DMS114 treated with DMSO at 0.1 percent for 48 hours (cell line): ENCODE results near the gene NMBR.
"Not testable (repeated sequence)": the region's sequence is repeated elsewhere in the genome, so short reads cannot be mapped to it uniquely, and the experiment has no call there.

ENCODE experiments used
- DNase-seq: peaks from one replicate; lab custom pipeline; 2025; ENCODE audit not compliant: unreplicated experiment; lab: John Stamatoyannopoulos, UW

The NMBR gene

DNA sequence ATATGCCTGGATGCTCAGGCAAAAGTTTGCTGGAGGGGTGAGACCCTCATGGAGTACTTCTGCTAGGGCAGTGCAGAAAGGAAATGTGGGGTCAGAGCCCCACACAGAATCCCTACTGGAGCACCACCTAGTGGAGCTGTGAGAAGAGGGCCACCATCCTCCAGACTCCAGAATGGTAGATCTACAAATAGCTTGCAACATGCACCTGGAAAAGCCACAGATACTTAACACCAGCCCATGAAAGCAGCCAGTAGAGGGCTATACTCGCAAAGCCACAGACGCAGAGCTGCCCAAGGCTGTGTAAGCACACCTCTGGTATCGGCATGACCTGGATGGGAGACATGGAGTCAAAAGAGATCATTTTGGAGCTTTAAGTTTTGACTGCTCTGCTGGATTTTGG lies 74.9 kb downstream of the NMBR start:
- DNase-seq = no peak

- DNase-seq = no peak
Measured at GRCh38 chr6:142068416-142068815, 78.5 kb downstream of the NMBR start.

DNA sequence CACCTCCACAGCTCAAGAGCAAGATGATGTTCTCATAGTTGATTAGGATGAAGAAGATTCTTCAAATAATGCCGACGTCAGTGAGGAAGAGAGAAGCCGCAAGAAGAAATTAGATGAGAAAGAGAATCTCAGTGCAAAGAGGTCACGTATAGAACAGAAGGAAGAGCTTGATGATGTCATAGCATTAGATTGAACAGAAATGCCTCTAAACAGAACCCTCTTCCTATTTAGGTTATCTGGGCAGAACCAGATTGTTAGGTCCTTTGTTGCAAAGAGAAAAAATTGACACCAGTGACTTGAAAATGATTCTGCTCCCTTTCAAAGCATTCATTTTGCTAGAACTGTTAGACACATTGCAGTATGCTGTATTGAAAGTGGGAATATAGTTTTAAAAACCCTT lies 84.1 kb downstream of the NMBR start:
- not testable (repeated sequence) for DNase-seq

DNA sequence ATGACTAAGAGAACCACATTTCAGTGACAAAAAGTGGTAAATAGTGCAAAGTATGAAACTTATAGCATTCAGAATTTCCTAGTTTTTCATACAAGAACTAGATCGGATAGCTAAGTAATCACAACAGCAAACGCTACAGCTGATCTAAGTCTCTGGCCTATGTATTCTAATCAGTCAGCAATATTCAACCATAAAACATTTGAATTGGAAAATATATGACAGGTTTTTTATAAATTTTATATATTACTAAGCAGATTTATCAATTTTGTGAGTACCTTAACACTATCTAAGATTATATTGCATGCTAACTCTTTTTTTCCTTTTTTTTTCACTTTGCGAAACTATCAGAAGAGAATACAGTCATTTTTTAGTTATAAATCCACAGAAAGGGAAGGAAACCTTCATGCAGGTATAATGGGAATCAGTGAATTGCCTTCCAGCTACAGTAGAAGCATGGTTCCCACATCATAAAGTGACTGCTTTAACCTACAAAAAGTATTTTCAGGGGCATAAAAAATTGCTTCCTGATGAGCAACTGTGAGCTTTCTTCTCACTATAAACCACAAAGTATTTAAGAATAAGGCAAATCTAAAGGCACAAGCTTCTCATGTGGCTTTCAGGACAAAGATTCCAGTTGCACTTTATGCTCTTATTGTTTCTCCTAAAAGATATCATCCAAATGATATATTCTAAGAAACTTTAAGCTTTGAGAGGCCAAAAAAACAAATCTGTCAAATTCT lies 88.2 kb downstream of the NMBR start:
- DNase-seq = no peak

- no peak for DNase-seq
Measured at GRCh38 chr6:142055219-142055618, 91.7 kb downstream of the NMBR start.

- DNase-seq = no peak
Measured at GRCh38 chr6:142051404-142051803, 95.5 kb downstream of the NMBR start.

DNA sequence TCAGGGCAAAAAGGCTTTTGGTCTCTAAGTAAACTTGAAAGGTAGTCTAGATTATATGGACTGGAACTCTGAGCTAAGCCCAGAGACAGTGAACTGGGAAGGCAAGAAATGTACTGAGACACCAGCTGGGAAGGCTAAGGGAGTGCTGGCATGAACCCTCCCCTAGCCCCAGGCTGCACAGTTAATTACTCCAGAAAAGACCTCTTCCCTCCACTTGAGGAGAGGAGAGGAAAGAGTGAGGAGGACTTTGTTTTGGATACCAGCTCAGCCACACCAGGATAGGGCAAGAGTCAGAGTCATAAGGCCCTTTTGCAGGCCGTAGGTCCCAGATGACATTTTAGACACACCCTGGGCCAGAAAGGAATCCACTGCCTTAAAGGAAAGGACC lies 98.3 kb downstream of the NMBR start:
- DNase-seq = no peak

DNA sequence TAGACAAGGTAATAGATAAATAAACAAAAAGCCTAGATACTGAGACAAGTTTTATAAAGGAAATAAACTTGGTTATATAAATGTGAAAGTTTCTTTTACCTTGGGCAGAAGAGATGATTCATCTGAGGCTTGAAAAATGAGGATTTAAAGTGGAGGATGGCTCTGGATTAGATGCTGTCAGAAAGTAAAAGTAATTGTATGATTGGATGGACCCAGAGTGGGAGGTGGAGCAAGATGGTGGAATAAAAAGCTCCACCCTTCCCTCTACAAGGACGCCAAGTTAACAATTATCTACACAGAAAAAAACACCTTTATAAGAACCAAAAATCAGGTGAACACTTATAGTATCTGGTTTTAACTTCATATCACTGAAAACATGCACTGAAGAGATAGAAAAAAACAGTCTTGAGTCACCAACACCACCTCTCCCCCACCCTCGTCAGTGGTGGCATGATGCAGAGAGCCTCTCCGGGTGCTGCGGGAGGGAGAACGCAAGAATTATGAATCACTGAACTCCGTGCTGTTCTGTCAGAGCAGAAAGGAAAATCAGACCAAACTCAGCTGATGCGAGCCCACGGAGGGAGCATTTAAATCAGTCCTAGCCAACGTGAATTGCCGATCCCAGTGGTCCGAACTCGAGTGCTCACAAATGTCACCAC lies 98.9 kb downstream of the NMBR start:
- no peak for DNase-seq

DNA sequence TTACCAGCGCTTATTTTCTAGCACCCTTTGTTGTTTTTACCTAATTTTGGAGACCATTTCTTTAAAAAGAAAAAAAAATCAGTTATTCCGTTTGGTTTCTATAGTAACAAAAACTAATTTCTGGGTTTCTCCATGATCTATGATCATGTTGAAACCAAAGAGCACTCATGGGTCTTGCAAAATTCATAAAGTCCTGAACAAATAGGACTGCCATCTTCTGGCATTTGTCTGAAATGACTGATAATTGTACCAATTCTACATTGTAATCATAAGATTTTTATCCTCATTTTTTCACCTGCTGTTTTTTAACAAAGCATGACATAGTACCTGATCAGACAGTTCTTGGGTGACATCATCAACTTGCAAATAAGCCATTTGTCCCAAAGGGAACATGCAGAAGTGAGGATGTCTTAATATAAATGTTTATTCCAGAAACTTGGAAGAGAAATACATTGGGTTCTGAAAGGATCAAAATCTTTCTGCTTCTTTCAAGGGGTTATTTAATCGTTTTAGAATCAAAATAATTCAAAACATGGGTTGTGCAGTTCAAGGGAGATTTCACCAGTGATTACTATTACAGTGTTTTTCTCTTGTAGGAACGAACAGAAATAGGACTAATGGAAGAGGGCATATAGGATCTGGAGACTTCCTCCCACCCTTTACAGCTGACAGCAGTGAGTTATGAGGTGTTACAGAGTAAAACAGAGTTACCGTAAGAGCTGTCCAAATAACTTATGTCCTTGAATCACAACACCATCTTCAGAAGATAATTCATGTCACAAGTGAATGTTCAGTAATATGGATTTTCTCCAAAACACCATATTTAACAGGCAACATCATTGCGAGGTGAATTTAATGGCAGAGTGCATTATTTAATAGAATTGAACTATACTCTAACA lies 101.3 kb downstream of the NMBR start:
- no peak for DNase-seq

- DNase-seq = no peak
Measured at GRCh38 chr6:142035890-142036289, 111.0 kb downstream of the NMBR start.

DNA sequence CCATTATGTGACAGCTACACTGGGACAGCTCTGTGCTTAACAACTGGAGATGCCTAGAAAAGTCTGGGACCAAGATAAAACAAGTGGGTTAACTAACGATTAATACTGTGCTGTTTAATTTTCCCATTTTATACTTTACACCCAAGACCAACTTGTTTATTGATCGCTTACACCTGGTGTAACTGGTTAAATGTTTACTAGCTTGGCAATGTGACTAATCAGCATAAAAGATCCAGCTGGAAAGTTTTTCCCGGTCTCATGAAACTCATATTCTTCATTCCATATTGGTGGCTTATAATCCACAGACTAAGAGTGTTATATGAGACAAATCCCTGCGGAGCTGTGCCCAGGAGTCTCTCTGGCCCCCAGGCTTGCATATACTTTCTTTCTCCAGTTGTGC lies 115.9 kb downstream of the NMBR start:
- no peak for DNase-seq

- DNase-seq = no peak
Measured at GRCh38 chr6:142030115-142030619, 116.8 kb downstream of the NMBR start.

- no peak for DNase-seq
Measured at GRCh38 chr6:142028527-142028926, 118.4 kb downstream of the NMBR start.

DNA sequence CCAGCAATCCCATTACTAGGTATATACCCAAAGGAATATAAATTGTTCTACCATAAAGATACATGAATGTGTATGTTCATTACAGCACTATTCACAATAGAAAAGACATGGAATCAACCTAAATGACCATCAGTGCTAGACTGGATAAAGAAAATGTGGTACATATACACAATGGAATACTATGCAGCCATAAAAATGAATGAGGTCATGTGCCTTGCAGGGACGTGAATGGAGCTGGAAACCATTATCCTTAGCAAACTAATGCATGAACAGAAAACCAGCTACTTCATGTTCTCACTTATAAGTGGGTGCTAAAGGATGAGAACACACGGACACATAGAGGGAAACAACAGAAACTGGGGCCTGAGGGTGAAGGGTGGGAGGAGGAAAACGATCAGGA lies 119.1 kb downstream of the NMBR start:
- not testable (repeated sequence) for DNase-seq

GRCh38 chr6:142027074-142027473 lies 119.8 kb downstream of the NMBR start:
- DNase-seq = no peak

- DNase-seq = no peak
Measured at GRCh38 chr6:142026471-142026870, 120.5 kb downstream of the NMBR start.
